Left lung (tissue), 10 donors: ENCODE results near the gene ABCG4. TPM values are rescaled to one million over a fixed set of nuclear protein-coding genes. Genes with fewer than 3 reads are reported as not detected.
"Not testable (repeated sequence)": the region's sequence is repeated elsewhere in the genome, so short reads cannot be mapped to it uniquely, and the experiment has no call there.

ENCODE experiments used
- ATAC-seq: fragments of 200-7000 bp; cut with Tn5 transposase; one replicate; pipeline ENCODE4 v1.9.1; 2020; ENCODE audit warnings: moderate library complexity
- DNase-seq, 4 donors: peaks; one replicate each; pipeline ENCODE4 v3.0.0-alpha.2; 2013 to 2020
- H3K27ac ChIP-seq, 2 donors: fragments of 200-600 bp; sonication (generic) in 1 of 2; one replicate each; pipeline versions ENCODE4 v1.5.0 to v1.8.0; 2020 to 2021
- H3K27me3 ChIP-seq, 2 donors: fragments of 200-600 bp; sonication (generic) in 1 of 2; one replicate each; pipeline versions ENCODE4 v1.5.0 to v1.8.0; 2020 to 2021
- H3K36me3 ChIP-seq, 2 donors: fragments of 200-600 bp; sonication (generic) in 1 of 2; one replicate each; pipeline versions ENCODE4 v1.5.0 to v1.8.0; 2020 to 2021
- H3K4me1 ChIP-seq, 2 donors: fragments of 200-600 bp; one replicate each; pipeline ENCODE4 v1.8.0; 2021
- H3K4me3 ChIP-seq, 2 donors: fragments of 200-600 bp; sonication (generic) in 1 of 2; one replicate each; pipeline versions ENCODE4 v1.5.0 to v1.8.0; 2020 to 2021; ENCODE audit warnings: mild to moderate bottlenecking in 1 of 2
- H3K9me3 ChIP-seq, 2 donors: fragments of 200-600 bp; sonication (generic) in 1 of 2; one replicate each; pipeline versions ENCODE4 v1.5.0 to v1.8.0; 2020 to 2021
- intact Hi-C, 2 donors: fragments of 100-400 bp; cut with DNase I; formaldehyde crosslinking; loops; one replicate each; pipeline versions ENCODE4 v1.11.2 to v1.14.2; 2022
- polyA plus RNA-seq, 6 donors: library from polyadenylated mRNA; unstranded; fragments of 120-200 nt; gene quantifications; one replicate each; pipeline ENCODE4 v1.2.1, GENCODE V29; 2013; ENCODE audit not compliant: insufficient read length in 6 of 6
- total RNA-seq, 2 donors: library from RNA; stranded (reverse); fragmentation: NEBNext Ultra II Directional; extraction: Animal tissue kit (Norgen Biotek cat#: 25700); gene quantifications; one replicate each; pipeline ENCODE4 v1.2.1, GENCODE V29; 2021
- TF ChIP-seq, protein P1 (sequence below), 2 donors: fragments of 200-600 bp; sonication (generic) in 1 of 2; IDR thresholded peaks; one replicate each; pipeline versions ENCODE4 v1.5.0 to v1.8.0; 2021; ENCODE audit warnings: antibody characterized with exemption in 2 of 2
- donor health status: DM: no; HTN: yes; CAD: no.
- donor health status: DM: no; HTN: no; CAD: no.

ABCG4 gene
- total and polyA plus RNA-seq, 8 donors = 0.26 to 1.5 (median 1.2) TPM

DNA sequence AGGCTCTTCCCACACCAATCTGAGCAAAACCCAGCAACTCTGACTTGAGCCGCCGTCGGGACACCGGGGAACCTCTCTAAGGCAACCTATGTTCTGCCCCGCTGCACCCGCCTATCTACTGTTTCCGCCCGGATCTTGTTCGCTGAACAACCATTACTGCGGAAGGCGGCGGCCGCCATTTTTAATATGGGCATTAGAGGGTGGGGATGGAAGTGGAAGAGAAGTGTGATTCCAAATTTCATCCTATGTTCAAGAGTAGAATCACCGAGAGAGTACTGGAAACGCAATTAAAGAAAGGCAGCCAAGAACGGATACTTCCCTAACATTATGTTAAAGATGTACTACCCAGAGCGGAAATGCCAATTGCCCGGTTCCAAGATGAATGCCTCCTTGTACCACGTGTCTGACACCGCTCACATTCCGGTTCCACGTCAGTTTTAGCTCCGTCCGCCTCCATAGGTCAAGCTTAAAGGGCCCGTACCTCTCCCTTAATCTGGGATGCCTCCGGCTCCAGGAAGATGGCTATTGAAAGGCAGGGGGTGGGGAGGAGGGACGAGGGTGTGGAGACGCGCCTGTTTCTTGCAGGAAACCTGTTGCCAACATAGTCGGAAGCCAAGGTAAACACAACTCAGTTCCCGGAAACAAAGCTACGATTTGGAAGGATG is 47.0 kb upstream of the ABCG4 start, which contains the start of gene DPAGT1:
Gene DPAGT1 (minus strand): TSS at position 95 of the 665 bp plus-strand sequence. CDS start 198 bp downstream, outside the sequence.
- peak within 1 kb of the TSS; percentile 92 to 95 for H3K27ac ChIP-seq
- H3K9me3 ChIP-seq = no peaks in the 10 kb centered on the region
- H3K4me1 ChIP-seq = peaks cover 22 to 43% of the 10 kb centered on the region in 2 donors
- intact Hi-C loops = no loop called here
- H3K36me3 ChIP-seq = peaks cover 0 to 17% of the 10 kb centered on the region in 2 donors
- TF ChIP-seq, protein P1, sequence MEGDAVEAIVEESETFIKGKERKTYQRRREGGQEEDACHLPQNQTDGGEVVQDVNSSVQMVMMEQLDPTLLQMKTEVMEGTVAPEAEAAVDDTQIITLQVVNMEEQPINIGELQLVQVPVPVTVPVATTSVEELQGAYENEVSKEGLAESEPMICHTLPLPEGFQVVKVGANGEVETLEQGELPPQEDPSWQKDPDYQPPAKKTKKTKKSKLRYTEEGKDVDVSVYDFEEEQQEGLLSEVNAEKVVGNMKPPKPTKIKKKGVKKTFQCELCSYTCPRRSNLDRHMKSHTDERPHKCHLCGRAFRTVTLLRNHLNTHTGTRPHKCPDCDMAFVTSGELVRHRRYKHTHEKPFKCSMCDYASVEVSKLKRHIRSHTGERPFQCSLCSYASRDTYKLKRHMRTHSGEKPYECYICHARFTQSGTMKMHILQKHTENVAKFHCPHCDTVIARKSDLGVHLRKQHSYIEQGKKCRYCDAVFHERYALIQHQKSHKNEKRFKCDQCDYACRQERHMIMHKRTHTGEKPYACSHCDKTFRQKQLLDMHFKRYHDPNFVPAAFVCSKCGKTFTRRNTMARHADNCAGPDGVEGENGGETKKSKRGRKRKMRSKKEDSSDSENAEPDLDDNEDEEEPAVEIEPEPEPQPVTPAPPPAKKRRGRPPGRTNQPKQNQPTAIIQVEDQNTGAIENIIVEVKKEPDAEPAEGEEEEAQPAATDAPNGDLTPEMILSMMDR (IDR thresholded peaks at IDR 0.05) = no peak
- H3K4me3 ChIP-seq = peak within 1 kb of the TSS; percentile 73 to 87
- no peaks in the 10 kb centered on the region for H3K27me3 ChIP-seq
- peak; percentile 93 for ATAC-seq
- DNase-seq = peak; percentile 92 to 95 (median 94)

DNA sequence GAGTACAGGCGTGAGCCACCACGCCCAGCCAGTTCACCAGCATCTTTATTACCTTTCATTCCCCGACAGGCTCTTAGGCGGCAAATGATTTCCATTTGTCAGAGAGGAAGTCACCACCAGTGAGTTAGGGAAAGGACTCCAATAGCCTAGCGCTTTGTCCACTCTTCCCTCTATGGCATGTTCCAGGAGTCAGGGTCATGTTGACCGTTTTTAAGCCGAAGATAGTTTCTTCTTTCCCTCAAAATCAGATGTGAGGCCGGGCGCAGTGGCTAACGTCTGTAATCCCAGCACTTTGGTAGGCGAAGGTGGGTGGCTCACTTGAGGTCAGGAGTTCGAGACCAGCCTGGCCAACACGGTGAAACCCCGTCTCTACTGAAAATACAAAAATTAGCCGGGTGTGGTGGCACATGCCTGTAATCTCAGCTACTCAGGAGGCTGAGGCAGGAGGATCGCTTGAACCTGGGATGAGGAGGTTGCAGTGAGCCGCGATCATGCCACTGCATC is 45.6 kb upstream of the ABCG4 start:
- H3K27me3 ChIP-seq, H3K36me3 ChIP-seq, intact Hi-C loops, ATAC-seq, H3K9me3 ChIP-seq: not testable (repeated sequence)
- peak overlapping the region in 1 of 2 donors; percentile 87 for H3K4me3 ChIP-seq
- H3K4me1 ChIP-seq = peaks cover 22 to 49% of the 10 kb centered on the region in 2 donors
- H3K27ac ChIP-seq = peak overlapping the region; percentile 92 to 95
- DNase-seq = peak in 1 of 4 donors; percentile 21

GRCh38 chr11:119103793-119104192 is 45.1 kb upstream of the ABCG4 start:
- no peaks in the 10 kb centered on the region for H3K27me3 ChIP-seq
- DNase-seq = no peak
- H3K4me1 ChIP-seq = peaks cover 26 to 55% of the 10 kb centered on the region in 2 donors
- ATAC-seq = no peak
- intact Hi-C loops = no loop called here
- no peaks in the 10 kb centered on the region for H3K36me3 ChIP-seq
- H3K9me3 ChIP-seq = no peaks in the 10 kb centered on the region
- no peak overlapping the region for H3K27ac ChIP-seq
- TF ChIP-seq, protein P1 (IDR thresholded peaks at IDR 0.05) = no peak
- no peak overlapping the region for H3K4me3 ChIP-seq

DNA sequence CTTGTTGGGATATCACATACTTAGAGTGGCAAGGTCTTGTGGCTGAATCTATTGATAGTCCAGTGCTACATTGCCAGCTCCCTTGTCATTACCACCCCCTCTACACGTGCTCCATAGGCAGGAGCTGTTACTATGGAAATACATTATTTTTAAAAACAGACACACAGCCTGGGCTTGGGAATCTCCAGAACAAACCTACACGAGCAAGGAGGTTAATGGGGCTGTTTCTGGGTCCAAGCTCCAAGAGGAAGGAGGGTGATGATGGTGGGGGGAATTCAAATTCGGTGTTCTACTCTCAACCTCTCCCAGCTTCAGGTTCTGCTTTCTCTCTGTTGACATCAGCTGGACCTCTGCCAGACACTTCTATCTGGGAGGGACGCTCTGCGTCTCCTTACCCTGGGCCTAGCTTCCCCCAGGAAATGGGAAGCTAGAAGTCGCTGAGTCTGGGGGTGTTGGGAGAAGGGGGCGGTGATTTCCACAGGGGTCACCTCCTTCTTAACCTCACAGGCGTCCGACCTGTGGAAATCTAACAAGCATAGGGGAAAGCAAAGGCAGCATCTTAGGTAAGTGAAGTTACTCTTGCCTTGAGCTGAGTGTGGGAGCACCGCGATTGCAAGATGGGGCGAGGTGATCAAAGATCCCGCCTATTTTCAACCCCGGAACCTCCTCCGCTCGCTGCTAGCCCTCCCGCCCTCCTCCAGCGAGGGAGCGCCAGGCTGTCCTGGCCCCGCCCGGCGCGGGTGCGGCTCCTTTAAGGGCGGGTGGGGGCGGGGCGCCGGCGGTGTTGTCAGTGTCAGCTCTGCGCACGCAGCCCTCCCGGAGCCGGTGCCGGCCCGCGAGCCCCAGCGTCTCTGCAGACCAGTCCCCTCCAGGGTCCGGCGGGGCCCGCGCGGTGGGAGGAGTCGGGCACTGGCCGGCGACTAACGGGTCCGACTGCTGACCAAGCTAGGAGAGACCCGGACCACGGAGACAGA is 42.0 kb upstream of the ABCG4 start, which contains the start of gene C2CD2L:
Gene C2CD2L (plus strand): TSS at position 781 of the 974 bp plus-strand sequence. CDS start 398 bp downstream, outside the sequence.
- Histone ChIP-seq H3K4me3 (peak within 1 kb of the TSS; percentile 91 to 98), H3K4me1 (peaks cover 23 to 48% of the 10 kb centered on the region in 2 donors), H3K27ac (peak within 1 kb of the TSS; percentile 82 to 86), H3K36me3 (peaks cover 0 to 16% of the 10 kb centered on the region in 2 donors), H3K27me3 (no peaks in the 10 kb centered on the region), H3K9me3 (no peaks in the 10 kb centered on the region)
- DNase-seq (peak; percentile 76 to 98 (median 93)), ATAC-seq (peak; percentile 93)
- intact Hi-C loops = no loop called here
- TF ChIP-seq, protein P1 (IDR thresholded peaks at IDR 0.05) = no peak

DNA sequence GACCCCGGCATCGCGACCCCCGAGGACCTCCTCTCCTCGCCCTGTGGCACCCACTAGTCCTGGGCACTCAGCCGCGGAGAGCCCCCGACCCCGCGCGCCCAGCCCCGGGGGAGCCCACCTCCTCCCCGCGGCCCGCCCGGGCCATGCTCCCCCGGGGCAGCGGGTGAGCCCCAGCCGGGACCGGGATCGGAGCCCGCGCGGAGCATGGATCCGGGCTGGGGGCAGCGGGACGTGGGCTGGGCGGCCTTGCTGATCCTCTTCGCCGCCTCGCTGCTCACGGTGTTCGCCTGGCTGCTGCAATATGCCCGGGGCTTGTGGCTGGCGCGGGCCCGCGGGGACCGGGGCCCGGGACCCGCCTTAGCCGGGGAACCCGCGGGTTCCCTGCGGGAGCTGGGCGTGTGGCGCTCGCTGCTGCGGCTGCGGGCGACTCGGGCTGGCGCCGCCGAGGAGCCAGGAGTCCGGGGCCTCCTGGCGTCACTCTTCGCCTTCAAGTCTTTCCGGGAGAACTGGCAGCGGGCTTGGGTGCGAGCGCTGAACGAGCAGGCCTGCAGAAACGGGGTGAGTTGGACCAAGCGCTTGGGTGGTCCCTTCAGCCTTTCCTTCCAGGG is 41.2 kb upstream of the ABCG4 start:
- H3K27ac ChIP-seq = peak overlapping the region; percentile 35 to 86
- TF ChIP-seq, protein P1 (IDR thresholded peaks at IDR 0.05) = no peak
- H3K4me1 ChIP-seq = peaks cover 23 to 45% of the 10 kb centered on the region in 2 donors
- ATAC-seq = peak; percentile 17
- DNase-seq = peak in 1 of 4 donors; percentile 86
- intact Hi-C loops = no loop called here
- H3K9me3 ChIP-seq = no peaks in the 10 kb centered on the region
- H3K4me3 ChIP-seq = peak overlapping the region; percentile 91 to 98
- peaks cover 0 to 24% of the 10 kb centered on the region in 2 donors for H3K36me3 ChIP-seq
- H3K27me3 ChIP-seq = no peaks in the 10 kb centered on the region
